ENCODE data around the gene THOC6.
A peak's percentile ranks its signal among the peaks of the same experiment; 100 is the strongest.

THOC6 gene

DNA sequence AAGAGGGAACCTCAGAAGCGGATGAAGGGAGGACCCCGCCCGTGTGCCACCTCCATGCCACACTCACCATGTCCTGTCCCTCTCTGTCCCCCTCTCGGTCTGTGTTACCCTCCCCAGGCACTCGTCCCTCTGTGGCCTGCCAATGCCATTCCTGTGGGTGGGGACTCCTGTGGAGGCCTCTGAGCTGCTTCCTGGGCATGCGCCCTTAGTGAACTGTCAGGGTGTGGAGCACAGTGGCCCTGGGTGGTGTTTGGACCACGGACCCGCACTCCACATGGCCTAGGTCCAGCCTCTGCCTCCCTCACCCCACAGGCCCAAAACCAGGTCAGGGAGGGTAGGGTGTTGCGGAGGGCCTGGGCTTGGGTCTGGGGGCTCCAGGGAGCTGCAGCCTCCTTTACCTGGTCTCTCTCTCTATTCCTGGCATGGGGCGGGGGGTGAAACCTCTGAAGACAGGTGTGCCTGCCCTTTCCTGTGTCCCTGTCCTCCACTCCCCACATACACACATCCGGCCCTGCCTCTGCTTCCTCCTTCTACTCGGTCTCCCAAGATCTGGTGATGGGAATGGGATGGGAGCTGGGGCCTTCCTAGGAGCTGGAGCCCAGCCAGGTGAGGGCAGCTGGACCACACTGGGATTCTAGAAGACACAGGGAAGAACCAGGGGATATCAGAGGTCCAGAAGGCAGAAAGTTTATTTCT, 32.1 kb upstream of the THOC6 start:
- no peak for DNase-seq (ENCODE audit: low read depth)

DNA sequence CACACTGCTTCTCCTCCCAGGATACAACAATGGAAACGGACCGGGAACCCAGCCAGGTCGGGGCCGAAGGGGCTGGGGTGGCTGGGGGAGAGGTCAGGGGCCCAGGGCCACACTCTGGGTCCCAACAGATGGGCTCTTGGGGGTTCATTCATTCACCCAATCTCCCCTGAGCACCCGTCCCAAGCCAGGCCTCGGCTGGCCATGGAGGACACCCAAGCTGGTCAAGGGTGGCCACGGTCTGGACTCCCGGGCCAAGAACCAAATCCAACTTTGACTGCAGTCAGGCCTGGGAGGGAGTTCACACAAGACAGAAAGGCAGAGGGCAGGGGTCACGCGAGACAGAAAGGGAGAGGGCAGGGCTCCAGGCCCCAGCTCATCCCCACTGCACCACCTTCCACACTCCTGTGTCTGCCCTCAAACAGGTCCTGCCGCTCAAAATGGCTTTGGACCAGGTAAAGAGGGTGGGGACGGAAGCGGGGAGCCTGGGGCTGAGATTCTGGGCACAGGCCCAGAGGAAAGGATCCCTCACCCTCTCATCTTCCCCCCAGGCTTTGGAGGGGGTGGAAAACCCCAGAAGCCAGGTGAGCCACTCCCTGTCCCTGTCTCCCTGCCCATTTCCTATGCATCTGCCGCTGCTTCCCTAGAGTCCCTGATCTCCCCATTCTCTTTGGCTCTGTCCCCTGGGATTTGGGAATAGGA, 31.3 kb upstream of the THOC6 start:
- DNase-seq (ENCODE audit: low read depth): no peak

DNA sequence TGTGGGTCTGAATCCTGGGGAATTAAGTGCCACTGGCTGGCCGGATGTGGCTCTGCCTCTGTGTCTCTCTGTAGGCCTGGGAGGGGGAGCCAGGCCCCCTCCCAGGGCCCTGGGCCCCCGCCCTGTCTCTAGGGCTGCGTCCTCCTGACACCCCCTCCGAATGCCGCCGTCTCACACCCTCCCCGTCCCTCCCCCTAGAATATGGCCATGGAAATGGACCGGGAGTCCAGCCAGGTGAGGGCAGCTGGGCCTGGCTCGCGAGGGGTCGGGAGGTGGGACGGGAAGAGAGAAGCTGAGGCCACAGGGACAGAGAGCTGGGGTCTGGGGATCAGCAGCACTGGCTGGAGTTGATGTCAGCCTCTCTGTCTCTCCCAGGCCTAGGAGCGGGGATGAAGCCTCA, 27.5 kb upstream of the THOC6 start:
- DNase-seq (ENCODE audit: low read depth): no peak

DNA sequence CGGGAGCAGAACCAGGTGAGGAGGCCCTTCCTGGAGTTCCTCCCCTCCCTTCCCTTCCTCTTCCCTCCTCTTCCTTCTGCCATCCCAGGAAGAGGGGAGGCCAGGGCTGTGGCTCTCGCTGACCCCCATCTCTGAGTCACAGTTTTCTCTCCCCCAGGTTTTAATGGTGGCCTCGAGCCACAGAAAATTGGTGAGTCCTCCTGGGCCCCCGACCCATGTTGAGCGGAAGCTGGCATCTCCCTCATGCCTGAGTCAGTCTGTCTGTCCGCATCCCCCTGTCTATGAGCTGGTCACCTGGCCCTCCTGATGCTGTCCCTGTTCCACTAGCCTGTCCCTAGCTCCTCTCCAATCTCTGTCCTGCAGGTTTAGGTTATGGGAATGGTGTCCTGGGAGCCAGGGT, 23.9 kb upstream of the THOC6 start:
- no peak for DNase-seq (ENCODE audit: low read depth)

DNA sequence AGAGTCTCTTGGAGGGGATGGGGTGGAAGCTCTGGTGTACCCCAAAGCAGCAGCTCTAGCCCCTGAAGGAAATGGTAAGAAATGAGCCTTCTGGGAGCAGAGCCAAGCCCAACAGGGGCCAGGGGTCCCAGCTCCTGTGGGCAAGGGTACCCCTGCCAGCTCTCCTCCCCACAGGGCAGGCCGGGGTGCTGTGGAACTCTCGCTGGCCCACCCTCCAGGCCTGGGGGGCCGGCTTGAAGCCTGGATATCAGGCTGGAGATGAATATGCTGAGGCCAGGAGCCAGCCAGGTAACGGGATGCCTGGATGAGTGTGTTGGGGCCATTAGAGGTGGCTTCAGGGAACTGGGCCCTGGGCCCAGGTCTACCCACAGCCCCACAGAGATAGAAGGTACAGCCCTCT, 23.3 kb upstream of the THOC6 start:
- DNase-seq (ENCODE audit: low read depth): no peak

DNA sequence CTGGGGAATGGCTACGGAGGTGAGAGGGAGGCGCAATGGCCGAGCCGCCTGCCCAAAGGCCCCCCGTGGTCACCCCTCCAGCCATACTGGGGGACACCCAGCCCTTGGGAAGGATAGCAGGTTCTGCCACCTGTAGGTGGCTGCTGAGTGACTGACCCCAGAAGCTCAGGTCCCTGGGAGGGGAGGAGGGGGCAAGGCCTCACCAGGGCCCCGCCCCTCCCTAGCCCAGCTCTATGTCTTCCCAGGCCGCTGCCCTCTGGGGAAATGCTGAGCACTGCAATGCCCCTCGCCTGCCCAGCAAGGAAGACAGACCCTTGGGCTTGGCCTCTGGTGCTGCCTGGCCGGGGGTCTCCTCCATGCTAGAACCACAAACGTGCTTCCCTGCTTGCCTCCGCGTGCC, 22.5 kb upstream of the THOC6 start:
- DNase-seq (ENCODE audit: low read depth): no peak

DNA sequence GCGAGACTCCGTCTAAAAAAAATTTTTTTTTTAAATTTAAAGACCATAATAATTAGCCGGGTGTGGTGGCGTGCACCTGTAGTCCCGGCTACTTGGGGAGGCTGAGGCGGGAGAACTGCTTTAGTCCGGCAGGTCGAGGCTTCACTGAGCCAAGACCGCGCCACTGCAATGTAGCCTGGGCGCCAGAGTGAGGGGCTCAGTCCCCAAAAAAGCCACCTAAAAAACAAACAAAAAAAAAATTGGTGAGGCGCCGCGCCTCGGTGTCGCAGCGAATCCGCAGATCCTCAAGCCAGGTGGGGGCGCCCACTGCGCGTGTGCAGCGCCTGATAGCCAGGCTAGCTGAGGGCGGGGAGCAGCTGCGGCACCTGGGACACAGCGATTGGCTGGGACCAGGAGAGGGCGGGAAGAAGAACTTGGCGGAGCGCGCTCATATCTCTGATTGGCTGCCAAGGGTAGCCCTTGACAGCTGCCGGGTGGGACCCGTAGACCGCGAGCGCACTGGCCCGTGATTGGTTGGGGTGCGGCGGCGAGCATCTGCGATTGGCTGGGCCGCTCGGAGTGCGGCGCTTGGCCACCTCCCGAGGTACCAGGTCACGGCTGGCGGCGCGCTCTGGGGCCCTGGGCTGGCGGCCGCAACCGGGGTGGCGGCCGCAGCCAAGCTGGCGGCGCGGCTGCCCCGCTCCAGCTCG, 20.1 kb upstream of the THOC6 start:
- DNase-seq (ENCODE audit: low read depth): peak; percentile 96

DNA sequence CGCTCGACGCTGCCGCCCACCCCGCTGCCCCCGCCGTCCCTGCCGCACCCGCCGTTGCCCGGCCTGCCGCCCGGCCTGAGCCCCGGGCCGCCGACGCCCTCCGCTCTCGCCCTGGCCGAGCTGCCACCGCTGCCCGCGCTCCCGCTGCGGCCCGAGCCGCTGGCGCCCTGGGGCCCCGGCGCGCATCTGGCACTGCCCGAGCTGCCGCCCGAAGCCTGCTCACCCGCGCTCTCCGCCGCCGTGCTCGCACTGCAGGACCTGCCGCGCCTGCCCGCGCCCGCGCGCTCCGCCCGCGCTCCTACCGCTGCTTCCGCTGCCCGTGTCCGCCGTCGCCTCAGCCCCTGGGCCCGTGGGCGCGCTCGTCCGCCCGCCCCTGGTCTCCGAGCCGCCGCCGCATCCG, 19.5 kb upstream of the THOC6 start:
- DNase-seq (ENCODE audit: low read depth): no peak

DNA sequence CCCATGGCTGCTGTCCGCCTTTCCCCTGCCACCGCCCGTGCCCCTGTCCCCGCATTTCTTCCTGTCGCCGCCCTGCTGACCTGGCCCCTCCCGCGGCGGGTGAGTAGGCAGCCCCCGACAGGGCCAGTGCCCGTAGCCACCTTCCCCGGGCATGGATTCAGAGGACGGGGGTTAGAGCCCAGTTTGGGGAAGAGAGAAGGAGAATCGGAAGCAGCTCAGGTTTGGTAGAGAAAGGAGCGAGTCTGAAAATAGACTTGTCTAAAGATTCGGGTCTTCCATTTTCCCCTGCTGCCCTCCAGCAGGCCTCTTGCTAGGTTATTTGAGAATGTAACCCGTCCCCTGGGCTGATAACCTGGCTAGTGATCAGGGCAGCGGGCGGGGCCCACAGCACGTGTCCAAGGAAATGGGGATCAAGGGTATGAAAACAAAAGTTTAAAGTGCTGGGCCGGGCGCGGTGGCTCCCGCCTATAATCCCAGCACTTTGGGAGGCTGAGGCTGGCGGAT, 19.0 kb upstream of the THOC6 start:
- DNase-seq (ENCODE audit: low read depth): no peak

DNA sequence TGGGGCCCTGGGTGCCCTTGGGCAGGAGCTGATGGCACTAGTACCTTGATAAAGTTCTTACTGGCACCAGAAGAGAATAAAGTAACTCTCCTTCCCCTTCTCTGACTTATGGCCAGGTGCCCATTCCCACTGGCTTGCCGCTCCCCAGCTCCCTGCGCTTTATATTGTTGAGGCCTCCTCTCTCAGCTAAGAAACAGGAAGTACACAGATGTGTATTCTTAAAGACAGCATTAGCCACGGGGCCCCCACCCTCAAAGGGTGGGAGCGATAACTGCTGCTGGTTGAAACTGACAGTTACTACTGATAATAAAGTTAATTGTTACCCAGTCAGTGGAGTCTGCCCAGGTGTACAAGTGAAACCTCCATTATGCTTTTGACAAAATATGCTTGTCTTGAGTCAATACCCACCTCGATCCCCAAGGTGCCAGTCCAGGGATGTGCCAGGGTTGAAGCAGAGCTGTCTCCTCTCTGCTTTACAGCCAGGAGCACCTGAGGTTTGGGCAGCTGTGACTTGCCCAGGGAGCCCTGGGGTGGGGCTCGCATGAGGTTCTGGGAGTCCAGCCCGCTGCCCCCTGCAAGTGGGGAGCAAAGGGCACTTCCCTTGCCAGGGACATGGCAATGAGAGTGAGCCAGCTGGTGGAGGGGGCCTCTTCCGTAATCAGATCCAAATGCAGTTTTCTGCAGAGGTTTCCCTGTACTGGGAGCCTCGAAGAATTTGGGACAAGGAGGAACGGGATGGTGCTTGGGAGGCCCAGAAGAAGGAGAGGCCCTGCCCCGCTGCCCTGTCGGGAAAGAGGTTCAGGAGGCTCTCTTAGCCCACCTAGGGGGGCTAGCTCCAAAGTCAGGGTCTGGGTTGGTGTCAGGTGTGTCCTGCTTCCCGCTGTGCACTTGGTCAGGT, 16.5 kb upstream of the THOC6 start:
- DNase-seq (ENCODE audit: low read depth): no peak

DNA sequence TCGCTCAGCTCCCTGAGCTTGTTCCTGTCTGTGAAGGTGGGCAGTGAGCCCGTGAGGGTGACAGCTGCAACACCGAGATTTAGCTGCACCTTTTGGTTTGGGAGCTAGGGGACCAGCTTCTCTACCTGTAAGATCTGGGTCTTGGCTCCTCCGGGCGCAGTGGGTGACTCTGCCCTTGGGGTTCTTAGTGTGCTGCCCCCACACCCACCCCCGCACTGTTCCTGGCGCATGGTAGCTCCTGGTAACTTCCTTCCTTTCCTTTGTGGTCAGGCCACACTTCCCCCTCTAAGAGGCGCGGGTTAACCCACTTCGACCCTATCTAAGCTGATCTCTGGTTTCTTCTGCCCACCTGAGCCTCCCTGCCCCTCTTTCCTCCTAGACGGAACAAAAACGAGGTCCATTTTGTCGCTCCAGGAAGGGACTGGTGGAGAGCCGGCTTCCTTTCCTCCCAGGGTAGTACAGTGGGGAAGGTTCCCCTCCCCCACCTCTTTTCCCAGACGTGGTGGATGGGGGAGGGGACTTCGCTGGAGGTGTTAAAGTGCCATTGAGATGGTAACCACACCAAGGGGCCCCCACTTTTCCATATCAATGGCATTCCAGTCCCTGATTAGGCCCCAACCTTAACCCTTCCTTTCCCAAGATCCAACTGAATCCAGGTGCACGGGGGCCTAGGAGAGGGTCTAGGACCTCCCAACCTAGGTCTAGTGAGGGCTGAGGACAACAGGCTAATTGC, 15.7 kb upstream of the THOC6 start:
- no peak for DNase-seq (ENCODE audit: low read depth)

DNA sequence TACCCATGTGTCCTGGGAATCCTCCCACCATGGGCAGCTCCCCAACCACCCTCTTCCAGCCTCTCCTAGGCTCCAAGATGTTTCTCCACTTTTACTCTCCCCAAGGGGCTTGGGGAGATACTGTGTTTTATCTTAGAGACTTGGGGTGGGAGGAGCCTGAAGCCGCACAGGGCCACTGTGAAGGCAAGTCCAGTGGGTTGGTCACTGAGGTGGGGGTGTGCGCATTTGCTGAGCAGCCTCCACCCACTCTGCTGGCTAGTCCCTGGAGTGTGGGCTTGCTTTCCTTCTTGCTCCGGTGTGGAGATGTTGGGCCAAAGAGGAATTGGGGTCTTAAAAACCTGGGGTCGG, 15.2 kb upstream of the THOC6 start:
- DNase-seq (ENCODE audit: low read depth): no peak

DNA sequence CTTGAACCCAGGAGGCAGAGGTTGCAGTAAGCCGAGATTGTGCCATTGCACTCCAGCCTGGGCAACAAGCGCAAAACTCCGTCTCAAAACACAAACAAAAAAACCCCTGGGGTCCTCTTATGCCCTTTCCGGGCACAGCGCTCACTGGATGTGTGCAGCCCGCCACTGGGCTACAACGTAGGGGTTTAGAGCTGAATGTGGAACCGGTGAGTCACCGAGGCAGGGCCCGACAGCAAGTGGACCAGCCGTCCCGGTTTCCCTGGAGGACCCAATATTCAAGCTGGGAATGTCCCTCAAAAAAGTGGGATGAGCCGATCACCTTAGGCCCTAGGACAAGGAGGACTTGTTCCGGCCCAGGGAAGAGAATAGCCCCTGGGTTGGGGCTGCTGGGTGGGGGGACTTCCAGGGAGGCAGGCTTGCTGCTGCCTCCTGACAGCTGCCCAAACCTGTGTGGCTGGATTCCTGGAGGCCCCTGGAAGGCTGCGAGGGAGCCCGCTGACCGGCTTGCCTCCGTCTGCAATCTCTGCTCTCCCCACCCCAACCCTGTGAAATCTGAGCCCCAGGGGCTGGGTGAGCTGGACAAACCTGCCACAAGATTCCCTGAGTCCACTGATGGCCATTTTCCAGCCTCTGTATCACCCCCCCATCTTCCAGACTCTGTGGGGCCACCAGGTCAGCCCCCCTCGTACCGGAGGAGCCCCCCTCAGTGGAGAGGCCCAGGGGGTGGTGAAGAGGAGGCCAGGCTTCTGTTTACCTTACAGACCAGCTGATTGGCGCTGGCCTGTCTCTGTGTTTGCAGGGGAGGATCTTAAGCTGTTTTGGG, 14.1 kb upstream of the THOC6 start:
- DNase-seq (ENCODE audit: low read depth): no peak

DNA sequence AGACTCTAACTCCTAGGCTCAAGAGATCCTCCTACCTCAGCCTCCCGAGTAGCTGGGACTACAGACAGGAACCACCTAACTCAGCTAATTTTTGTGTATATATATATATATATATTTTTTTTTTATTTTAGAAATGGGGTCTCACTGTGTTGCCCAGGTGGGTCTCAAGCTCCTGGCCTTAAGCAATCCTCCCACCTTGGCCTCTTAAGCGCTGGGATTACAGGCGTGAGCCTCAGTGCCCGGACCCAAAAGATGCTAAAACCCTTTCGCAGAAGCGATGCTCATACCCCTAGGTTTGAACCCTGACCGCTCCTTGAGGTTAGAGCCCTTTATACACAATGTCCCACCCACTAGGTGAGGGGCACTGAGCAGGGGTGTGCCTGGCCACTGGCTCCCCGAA, 13.3 kb upstream of the THOC6 start:
- no peak for DNase-seq (ENCODE audit: low read depth)

DNA sequence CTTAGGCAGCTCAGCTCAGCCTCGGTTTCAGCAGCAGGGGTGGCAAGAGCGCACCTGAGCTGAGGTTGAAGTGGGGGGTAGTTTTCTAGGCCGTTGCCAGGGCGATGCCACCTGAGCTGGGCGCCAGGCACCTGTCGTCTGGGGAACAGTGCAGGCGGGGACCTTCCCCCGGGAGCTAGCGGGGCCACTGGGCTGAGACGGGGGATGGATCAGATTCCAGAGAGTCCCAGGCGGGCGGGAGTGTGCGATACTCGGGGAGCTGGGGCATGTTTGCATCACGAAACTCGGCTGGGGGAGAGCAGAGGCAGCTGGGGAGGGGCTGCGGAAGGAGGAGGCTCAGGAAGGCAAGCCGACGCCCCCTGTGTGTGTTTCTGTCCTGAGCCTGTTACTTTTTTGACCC, 11.6 kb upstream of the THOC6 start:
- no peak for DNase-seq (ENCODE audit: low read depth)

DNA sequence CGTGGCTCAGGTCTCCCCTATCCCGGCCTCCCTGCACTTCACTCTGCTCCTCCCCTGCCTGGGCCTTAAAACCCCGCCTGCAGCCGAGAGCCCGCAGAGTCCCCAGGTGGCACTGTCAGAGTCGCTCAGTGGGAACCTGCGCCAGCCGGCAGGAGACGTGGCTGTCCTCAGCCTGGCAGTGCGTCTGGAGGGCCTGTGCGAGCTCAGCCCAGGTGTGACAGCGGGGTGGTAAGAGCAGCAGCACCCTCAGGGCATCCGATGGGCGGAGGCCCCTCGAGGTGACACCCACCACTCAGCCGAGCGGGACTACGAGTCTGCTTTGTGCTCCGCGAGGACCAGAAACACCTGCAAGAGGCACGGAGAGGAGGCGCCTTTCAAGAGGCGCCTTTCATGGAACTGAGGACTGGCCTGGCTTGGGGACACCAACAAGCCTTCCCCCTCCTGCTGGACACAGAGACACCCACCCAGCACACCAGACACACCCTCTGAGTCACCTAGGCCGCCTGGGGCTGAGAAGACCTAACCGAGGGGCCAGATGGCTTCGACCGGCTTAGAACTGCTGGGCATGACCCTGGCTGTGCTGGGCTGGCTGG, 10.9 kb upstream of the THOC6 start, which contains the start of gene CLDN9:
CLDN9 (plus strand) TSS at position 96 of the 593 bp plus-strand sequence; CDS start at position 536, 440 bp downstream.
- DNase-seq (ENCODE audit: low read depth): no peak

DNA sequence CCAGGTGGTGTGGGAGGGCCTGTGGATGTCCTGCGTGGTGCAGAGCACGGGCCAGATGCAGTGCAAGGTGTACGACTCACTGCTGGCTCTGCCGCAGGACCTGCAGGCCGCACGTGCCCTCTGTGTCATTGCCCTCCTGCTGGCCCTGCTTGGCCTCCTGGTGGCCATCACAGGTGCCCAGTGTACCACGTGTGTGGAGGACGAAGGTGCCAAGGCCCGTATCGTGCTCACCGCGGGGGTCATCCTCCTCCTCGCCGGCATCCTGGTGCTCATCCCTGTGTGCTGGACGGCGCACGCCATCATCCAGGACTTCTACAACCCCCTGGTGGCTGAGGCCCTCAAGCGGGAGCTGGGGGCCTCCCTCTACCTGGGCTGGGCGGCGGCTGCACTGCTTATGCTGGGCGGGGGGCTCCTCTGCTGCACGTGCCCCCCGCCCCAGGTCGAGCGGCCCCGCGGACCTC, 10.3 kb upstream of the THOC6 start:
- DNase-seq (ENCODE audit: low read depth): no peak

DNA sequence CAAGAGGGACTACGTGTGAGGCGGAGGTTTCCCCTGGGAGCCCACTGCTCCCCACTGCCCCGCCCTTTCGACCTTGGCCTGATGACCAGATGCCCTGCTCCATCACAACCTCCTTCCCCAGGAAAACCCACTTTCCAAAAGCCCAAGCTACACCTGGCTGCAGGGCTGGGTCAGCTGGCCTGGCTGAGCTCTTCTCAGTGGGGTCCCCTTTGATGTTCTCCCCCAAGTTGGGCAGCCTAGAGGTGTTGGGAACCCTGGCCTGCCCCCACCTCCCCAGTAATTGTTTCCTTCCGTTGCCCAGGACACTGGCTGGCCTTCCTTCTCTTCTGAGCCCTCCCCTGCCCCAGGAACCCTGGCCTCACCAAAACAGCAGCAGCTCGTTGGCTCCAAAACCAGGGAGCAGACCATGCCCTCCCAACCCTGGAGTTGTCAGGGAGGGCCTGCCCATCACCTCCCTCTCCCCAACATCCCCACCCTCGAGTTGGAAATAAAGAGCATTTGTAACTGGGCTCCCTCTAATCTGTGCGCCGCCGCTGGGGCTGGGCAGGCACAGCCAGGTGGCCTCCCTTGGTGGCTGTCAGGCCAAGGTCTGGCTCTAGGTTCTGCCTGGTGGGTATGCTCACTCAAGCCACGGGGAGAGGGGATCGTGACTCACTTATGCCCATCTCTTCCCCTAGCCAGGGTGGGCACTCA, 9.7 kb upstream of the THOC6 start:
- no peak for DNase-seq (ENCODE audit: low read depth)

DNA sequence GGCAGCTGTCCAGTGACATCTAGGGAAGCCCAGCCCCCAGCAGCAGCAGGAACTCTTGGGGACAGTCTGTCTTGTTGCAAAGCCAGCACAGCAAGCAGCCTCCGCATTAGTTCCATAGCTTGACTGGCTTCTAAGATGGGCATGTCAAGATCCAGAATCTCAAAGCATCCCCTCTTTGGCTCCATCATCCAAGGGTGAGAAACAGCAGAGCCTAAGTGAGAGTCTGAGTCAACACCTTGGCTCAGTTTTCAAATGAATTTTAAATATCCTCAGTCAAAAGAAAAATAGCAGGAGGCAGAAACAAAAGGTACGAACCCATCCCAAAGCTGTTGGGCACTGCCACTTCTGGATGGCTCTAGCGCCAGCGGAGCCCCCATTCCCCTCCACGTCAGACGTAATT, 8.9 kb upstream of the THOC6 start:
- DNase-seq (ENCODE audit: low read depth): no peak

Data from fibroblast of the conjunctiva (primary cell).